DMS53 treated with DMSO at 0.1 percent for 48 hours (cell line): ENCODE measurements around the gene HCFC1R1.

Experiments
- DNase-seq: peaks from one replicate; lab custom pipeline; 2025; ENCODE audit not compliant: unreplicated experiment; lab: John Stamatoyannopoulos, UW

The HCFC1R1 gene

GRCh38 chr16:2979669-2980226 lies 44.0 kb downstream of the HCFC1R1 start:
- DNase-seq: no peak

- DNase-seq: no peak
Measured at GRCh38 chr16:2977440-2977839, 46.3 kb downstream of the HCFC1R1 start.

DNA sequence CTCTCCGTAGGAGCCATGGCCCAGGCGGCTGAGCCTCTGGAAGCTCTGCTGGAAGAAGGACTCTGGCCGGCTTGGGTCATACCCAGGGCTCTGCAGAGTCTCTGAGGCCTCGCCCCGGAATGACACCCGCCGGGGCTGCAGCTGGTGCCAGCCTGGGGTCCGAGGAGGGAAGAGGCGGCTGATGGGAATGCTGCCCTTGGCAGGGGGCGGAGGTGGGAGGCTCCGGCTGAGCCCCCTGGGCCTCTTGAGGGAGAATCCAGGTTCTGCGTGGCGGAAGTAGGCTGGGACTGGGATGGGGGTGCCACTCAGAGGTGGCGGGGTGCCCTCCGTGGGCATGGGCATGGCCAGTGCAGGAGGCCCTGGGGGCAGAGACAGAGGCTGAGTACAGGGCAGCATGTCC lies 47.1 kb downstream of the HCFC1R1 start:
- no peak for DNase-seq

DNA sequence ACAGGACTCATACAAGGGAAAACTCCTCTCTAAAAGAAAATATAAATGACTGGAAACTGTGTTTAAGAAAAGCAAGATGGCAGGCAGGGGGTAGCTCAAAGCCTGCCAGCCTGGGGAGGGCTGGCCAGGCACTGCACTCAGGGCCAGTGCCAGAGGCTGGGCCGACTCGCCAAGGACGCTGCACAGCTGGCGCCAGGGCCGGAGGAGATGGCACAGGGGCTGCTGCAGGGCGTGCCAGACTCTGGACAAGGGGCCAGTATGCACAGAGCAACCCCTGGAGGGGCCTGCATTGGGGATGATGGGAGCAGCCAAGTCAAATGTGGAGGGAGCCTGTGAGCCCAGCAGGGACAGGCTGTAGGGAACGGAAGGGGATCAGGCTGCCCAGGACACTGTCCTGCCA lies 47.5 kb downstream of the HCFC1R1 start:
- no peak for DNase-seq

- no peak for DNase-seq
Measured at GRCh38 chr16:2975161-2975795, 48.5 kb downstream of the HCFC1R1 start.

GRCh38 chr16:2974319-2975056 lies 49.3 kb downstream of the HCFC1R1 start:
- DNase-seq: no peak

DNA sequence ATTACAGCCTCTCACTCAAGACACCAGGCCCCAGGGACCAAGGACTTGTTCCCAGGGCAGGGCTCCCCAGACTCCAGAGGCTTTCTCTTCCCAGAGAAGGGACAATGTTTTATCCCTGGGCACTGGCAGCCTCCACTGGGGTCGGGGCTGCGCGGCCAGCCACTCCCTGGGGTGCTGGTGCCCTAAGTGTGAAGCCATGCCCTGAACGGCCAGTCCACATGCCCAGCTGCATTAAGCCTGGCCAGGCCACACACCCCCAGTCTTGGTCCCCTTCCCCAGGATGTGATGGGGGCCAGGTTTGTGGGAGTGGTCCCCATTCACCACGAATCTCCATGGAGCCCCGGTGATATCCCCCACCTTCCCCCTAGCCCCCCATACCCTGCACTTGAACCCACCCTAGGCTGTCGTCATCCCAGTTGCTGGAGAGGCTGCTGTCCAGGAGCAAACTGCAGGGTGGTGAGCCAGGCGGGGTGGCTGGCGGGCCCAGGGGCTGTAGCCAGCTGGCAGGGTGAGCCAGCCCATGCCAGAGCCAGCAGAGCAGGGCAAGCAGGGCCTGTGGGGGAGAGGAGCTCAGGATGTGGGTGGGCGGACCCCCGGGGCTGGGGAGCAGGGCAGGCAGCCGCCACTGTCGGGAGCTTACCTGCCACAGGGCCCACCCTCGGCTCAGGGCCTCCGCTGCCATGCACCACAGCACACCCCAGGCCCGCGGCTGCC lies 50.0 kb downstream of the HCFC1R1 start:
- DNase-seq: no peak

DNA sequence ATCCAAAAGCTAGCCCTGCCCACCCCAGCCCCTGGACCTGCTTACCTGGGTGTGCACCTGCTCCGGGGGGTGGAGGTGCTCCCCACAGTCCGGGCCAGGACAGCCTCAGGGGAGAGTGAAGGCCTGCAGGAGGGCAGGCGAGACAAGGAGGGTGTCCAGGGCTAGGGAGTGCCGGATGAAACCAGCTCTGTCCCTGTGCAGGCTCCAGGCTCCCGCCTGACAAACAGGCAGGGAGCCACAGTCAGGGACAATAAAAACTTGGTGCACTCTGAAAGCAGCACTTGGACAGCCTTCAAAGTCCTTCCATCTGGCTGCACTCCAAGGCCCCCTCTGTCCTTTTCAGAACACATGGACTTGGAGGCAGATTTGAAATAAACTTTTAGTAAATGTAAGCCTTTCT lies 50.6 kb downstream of the HCFC1R1 start:
- DNase-seq: no peak
